Stimulated activated naive CD4-positive, alpha-beta T cell treated with Interleukin-2 at 50 U/mL for 16 hours (primary cell): Measurements from ENCODE around the gene TTC39C.
"Not testable (repeated sequence)": the region's sequence is repeated elsewhere in the genome, so short reads cannot be mapped to it uniquely, and the experiment has no call there.

Source experiments
- DNase-seq: peaks from one replicate; lab custom pipeline; 2025; lab: John Stamatoyannopoulos, UW

Gene TTC39C

DNA sequence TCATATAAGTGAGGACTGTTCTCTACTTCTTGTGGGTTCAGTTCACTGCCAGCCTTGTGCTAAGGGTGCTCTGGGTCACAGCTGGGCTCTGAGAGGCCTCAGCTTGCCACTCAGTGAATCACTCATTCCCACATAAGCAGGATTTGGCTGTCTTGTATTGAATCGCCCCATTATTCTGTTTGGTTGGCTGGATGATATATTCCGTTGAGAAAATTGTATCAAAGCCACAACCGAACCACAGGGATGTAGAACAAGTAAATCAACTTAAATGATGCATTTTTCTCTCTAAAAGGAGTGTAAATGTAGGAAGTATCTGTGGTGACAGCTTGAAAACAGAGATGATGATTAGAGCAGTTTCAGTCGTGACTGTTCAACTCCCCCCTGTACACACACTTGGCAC, 39.6 kb downstream of the TTC39C start:
- DNase-seq = peak; percentile 50

DNA sequence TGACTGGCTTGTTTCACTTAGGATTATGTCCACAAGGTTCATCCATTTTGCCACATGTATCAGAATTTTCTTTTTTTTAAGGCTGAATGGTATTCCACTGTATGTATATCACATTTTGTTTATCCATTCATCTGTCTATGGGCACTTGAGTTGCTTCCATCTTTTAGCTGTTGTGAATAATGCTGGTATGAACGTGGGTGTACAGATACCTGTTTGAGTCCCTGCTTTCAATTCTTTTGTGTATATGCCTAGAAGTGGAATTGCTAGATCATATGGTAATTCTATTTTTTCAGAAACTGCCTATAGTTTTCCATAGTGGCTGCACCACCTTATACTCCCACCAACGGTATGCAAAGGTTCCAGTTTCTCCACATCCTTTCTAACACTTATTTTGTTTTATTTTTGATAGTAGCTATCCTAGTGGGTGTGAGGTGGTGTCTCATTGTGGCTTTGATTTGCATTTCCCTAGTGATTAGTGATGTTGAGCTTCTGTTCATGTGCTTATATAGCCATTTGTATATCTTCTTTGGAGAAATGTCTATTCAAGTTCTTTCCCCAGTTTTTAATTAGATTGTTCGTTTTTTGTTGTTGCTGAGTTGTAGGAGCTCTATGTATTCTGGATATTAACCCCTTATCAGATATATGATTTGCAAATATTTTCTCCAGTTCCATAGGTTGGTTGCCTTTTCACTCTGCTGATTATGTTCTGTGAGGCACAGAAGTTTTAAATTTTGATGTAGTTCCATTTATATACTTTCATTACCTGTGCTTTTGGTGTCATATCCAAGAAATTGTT, 40.7 kb downstream of the TTC39C start:
- DNase-seq = no peak

DNA sequence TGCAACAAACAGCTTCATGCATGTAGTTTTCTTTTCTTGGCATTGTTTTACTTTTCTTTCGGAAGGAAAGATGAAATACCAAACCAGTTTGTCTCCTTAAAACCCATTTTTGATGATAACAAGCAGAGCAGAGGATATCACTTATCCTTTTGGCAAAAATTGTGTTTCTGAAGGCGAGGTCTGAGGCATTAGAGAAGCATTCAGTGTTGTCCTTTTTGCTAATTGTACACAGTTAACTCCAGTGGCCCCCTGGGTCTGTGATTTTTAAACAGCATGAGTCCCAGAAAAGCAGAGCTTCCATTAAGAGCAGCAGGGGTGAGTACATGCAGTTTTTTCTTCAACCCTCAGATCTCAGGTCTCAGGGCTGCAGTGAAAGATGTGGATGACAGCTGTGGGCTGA, 41.3 kb downstream of the TTC39C start:
- DNase-seq = no peak

DNA sequence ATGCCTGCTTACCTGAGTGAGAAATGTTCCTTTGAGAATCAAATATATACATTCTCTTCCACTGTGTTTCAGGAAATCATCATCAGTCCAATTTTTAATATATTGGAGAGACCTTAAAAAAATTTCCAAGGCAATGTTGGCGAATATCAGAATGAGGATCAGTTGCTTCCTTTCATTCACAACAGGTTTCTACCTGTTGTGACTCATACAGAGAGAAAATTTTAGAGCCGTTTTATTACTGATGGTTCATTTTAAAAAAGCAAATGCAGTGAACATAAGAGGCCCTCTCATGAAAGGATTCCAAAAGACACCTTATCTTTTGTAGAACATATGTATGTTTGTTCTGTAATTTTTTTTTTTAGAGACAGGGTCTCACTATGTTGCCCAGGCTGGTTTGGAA, 42.0 kb downstream of the TTC39C start:
- no peak for DNase-seq

GRCh38 chr18:24057804-24058203, 43.2 kb downstream of the TTC39C start:
- no peak for DNase-seq

GRCh38 chr18:24059385-24059784, 44.8 kb downstream of the TTC39C start:
- DNase-seq = not testable (repeated sequence)

DNA sequence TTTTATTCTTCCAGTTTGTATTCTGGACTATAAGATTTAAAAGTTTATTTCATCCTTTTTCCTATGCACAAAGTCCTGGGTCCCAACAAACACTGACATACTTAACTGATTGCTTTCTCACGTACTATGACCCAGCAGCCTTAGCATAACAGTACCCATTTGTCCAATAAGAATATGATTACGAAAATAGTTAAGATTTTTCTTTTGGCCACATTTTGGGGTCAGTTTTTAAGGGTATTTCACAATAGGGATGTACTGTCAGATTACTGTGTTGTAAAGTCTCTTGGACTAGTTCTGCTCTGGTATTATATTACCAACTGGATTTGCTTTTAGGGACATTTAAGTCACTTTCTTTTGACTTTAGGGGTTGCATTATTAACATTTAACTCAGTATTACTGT, 46.1 kb downstream of the TTC39C start:
- DNase-seq = no peak

GRCh38 chr18:24063121-24063731, 48.7 kb downstream of the TTC39C start:
- no peak for DNase-seq

DNA sequence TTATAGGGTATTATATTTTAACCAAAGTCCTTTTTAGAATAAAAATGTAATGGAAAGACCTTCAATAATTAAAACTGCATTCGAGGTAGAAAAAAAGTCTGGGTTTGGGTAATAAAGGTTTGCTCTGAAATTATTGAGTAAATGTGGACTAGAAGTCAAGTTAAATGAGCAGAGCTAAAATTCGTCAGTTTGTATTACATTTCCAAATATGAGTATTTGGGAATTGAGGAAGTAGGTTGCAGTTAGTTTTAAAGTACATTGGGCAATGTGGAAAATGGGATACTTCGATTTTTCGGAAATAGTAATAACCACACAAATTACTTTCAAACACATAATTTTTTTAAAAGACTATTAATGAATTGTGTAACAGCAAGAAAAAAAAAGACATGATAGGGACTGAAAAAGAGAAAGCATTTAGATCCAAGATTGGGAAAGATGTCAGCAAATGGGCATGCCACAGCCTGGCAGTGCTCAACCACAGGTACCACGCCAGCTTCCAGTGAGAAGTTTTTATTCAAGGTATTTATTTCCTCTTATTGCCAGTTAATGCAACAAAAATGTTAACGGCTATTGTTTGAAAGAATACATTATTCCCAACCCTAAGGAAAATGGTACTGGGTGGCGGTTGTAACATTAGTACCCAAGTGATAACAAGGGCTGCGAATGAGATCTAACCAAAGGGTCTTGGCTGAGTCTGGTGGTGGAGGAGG, 50.0 kb downstream of the TTC39C start:
- no peak for DNase-seq

DNA sequence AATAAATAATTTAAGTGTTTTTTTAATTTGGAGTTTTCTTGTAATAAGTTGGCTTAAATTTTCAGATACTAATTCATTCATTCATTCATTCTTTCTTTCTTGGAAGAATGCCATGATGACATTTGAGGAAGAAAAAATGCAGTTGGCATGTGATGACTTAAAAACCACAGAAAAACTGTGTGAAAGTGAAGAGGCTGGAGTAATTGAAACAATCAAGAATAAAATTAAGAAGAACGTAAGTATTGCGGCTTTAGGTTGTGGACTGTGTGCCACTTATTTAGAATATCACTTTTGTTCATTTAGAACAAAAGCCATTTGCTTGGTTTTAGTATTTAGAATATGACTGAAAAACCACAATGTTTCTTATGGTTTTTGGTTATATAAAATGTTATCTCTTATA, 51.4 kb downstream of the TTC39C start:
- DNase-seq = no peak

GRCh38 chr18:24068945-24069693, 54.6 kb downstream of the TTC39C start:
- no peak for DNase-seq

DNA sequence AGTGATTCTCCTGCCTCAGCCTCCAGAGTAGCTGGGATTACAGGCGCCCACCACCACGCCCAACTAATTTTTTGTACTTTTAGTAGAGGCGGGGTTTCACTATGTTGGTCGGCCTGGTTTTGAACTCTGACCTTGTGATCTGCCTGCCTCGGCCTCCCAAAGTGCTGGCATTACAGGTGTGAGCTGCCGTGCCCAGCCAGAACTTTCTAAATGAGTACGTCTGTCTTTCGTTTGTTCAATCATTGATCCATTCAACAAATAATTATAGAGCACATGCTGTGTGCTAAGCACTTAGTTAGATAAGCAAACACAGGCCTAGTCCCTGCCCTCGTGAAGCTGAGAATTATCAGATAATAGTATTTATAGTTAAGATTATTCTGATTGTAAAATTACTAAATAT, 56.5 kb downstream of the TTC39C start:
- no peak for DNase-seq

- no peak for DNase-seq
Measured at GRCh38 chr18:24071779-24072178, 57.2 kb downstream of the TTC39C start.

DNA sequence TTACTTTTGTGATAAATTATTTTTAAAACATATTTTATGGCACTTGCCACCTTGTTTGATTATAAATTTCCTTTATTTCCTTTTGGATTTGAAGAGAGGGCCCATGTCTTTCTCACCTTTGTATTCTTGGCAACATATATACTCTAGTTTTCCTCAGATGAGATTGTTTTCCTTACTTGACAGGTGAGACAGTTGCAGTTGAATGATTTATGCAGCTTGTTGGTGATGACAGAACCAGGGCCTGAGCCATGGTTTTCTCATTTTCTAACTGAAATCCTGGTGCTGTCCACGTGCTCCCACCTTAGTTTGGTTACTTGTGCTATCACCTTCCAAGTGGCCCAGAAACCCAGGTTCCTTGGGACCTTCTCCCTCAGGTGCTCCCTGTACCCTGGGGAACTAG, 58.2 kb downstream of the TTC39C start:
- no peak for DNase-seq

DNA sequence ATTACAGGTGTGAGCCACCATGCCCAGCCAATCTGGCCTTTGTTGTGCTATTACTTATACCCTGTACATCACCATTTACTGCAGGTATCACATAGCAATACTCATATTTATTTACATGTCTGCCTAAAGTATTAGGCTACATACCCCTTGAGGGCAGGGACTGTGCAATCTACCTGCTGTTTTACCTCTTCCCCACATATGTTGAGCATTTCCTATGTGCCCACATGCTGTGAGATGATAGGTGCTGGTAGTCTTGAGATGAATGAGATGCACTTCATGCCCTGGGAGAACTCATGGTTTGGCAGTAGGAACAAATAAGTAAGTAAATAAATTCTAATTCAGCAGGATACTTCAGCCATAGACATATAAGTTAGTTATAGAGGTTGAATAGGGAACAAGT, 59.2 kb downstream of the TTC39C start:
- DNase-seq = no peak

DNA sequence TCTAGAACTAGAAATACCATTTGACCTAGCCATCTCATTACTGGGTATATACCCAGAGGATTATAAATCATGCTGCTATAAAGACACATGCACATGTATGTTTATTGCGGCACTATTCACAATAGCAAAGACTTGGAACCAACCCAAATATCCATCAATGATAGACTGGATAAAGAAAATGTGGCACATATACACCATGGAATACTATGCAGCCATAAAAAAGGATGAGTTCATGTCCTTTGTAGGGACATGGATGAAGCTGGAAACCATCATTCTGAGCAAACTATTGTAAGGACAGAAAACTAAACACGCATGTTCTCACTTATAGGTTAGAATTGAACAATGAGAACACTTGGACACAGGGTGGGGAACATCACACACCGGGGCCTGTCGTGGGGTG, 60.2 kb downstream of the TTC39C start:
- DNase-seq = not testable (repeated sequence)

GRCh38 chr18:24075767-24076597, 61.4 kb downstream of the TTC39C start:
- peak; percentile 78 for DNase-seq

DNA sequence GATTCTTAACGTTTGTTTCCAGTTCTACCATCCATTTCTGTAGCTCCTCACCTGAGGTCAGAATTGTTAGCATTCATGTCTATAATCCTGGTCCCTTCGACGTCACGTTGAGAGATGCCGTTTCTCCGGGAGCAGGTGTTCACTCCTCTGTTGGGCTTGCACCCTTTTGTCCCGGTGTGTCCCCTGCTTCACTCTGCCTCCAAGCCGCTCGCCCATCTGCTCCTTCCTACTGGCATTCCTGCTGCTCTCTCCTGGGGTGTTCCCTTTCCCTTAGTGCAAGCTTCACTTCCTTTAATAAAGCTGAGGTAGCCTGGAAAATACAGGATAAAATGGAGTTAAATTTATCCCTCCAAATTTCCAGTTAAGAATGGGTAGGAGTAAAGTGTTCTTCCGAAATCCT, 62.4 kb downstream of the TTC39C start:
- no peak for DNase-seq

GRCh38 chr18:24078391-24078790, 63.8 kb downstream of the TTC39C start:
- DNase-seq = no peak

- no peak for DNase-seq
Measured at GRCh38 chr18:24080861-24081260, 66.3 kb downstream of the TTC39C start.

DNA sequence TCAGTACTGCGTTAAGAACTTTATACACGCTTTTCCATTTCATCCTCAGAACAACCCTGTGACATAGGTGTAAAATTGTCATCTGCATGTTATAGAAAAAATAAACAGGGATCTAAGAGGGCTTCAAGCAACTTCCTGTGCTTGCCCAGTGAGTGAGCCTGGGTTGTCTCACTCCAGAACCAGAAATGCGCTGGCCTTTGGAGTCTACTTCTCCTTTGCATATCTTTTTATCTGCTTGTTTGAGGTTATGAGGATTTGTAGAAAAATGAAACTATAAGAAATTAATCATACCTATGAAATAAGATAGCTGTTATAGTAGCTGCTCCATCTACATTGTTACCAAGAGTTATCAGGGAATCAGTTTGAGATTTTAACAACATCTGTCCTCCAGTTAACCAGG, 69.0 kb downstream of the TTC39C start:
- DNase-seq = no peak

- no peak for DNase-seq
Measured at GRCh38 chr18:24086082-24086481, 71.5 kb downstream of the TTC39C start.
